A673 (cell line): Measurements from ENCODE around the gene GRIK2.

ENCODE experiments used
- EZH2 ChIP-seq: fragments of 200-600 bp; sonication (generic); IDR thresholded peaks from 2 replicates; pipeline ENCODE4 v1.6.1; 2017; ENCODE audit warnings: borderline replicate concordance, low read depth, mild to moderate bottlenecking, mixed read lengths, antibody characterized with exemption, low read length; ENCODE audit not compliant: poor library complexity, severe bottlenecking
- TF ChIP-seq, protein P1 (sequence below): fragments of 300-800, 200-600 bp; sonication (generic); conservative IDR thresholded peaks from 2 replicates; pipeline ENCODE4 v1.5.1; 2017; ENCODE audit warnings: low read depth, mild to moderate bottlenecking, antibody characterized with exemption, low read length, moderate library complexity, mixed read lengths

DNA sequence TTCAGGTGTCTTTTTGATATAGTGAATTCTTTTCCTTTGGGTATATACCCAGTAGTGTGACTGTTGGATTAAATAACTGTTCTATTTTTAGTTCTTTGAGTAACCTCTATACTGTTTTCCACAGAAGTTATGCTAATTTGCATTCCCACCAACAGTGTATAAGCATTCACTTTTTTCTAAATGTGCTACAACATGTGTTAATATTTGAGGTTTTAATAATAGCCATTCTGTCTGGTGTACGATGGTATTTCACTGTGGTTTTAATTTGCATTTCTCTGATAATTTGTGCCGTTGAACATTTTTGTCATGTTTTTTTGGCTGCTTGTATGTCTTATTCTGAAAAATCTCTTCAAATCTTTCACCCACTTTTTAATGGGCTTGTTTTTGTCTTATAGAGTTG lies 563.5 kb downstream of the GRIK2 start:
- TF ChIP-seq, protein P1, sequence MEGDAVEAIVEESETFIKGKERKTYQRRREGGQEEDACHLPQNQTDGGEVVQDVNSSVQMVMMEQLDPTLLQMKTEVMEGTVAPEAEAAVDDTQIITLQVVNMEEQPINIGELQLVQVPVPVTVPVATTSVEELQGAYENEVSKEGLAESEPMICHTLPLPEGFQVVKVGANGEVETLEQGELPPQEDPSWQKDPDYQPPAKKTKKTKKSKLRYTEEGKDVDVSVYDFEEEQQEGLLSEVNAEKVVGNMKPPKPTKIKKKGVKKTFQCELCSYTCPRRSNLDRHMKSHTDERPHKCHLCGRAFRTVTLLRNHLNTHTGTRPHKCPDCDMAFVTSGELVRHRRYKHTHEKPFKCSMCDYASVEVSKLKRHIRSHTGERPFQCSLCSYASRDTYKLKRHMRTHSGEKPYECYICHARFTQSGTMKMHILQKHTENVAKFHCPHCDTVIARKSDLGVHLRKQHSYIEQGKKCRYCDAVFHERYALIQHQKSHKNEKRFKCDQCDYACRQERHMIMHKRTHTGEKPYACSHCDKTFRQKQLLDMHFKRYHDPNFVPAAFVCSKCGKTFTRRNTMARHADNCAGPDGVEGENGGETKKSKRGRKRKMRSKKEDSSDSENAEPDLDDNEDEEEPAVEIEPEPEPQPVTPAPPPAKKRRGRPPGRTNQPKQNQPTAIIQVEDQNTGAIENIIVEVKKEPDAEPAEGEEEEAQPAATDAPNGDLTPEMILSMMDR: no peak
- no peak for TF ChIP-seq EZH2
